Measurements from ENCODE around the gene IL12A. TPM values are rescaled to one million over a fixed set of nuclear protein-coding genes. Genes with fewer than 3 reads are reported as not detected.

The IL12A gene
- polyA plus RNA-seq, 1 donor (not counting 4 experiments of a cell fraction or from before 2014, with no cell fraction given): 0.54 TPM

DNA sequence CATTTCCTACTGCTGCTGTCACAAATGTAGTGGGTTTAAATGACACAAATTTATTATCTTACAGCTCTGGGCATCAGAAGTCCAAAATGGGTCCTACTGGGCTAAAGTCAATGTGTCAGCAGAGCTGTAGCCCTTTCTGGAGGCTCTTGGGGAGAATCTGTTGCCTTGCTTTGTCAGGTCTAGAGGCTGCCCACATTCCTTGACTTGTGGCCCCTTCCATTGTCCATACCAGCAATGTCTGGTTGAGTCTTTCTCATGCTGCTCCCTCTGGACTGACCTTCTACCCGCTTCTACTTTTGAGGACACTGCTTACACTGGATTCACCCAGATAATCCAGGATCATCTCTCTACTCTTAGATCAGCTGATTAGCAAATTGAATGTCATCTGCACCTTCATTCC, 3.0 kb downstream of the IL12A start:
- no peaks in the 10 kb centered on the region for H3K27me3 ChIP-seq (ENCODE audit: control insufficient read depth, extremely low read depth, insufficient read depth, low read length)
- H3K9me1 ChIP-seq (ENCODE audit: control insufficient read depth, extremely low read depth, insufficient read depth, low read length): no peaks in the 10 kb centered on the region
- H3K9ac ChIP-seq (ENCODE audit: control insufficient read depth, extremely low read depth, insufficient read depth, low read length): no peak overlapping the region
- H3K36me3 ChIP-seq (ENCODE audit: control insufficient read depth in 2 of 2, extremely low read depth in 1 of 2, insufficient read depth in 2 of 2, low read length in 2 of 2): no peaks in the 10 kb centered on the region
- TF ChIP-seq EZH2 (IDR thresholded peaks at IDR 0.05; ENCODE audit: low read length): no peak
- TF ChIP-seq, protein P1, sequence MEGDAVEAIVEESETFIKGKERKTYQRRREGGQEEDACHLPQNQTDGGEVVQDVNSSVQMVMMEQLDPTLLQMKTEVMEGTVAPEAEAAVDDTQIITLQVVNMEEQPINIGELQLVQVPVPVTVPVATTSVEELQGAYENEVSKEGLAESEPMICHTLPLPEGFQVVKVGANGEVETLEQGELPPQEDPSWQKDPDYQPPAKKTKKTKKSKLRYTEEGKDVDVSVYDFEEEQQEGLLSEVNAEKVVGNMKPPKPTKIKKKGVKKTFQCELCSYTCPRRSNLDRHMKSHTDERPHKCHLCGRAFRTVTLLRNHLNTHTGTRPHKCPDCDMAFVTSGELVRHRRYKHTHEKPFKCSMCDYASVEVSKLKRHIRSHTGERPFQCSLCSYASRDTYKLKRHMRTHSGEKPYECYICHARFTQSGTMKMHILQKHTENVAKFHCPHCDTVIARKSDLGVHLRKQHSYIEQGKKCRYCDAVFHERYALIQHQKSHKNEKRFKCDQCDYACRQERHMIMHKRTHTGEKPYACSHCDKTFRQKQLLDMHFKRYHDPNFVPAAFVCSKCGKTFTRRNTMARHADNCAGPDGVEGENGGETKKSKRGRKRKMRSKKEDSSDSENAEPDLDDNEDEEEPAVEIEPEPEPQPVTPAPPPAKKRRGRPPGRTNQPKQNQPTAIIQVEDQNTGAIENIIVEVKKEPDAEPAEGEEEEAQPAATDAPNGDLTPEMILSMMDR (optimal IDR thresholded peaks at IDR 0.05 in 1 of 3, IDR thresholded peaks at IDR 0.05 in 1 of 3, conservative IDR thresholded peaks at IDR 0.05 in 1 of 3; ENCODE audit: extremely low read depth in 1 of 3, insufficient read depth in 2 of 3, low read length in 3 of 3): no peak
- H3K4me3 ChIP-seq (ENCODE audit: control insufficient read depth in 2 of 3, extremely low read depth in 1 of 3, insufficient read depth in 2 of 3, low read depth in 1 of 3, low read length in 3 of 3): no peak overlapping the region
- dilution Hi-C loops (cut with MboI; ENCODE audit: extremely low pct_ligation_motif_present, low sequenced_read_pairs): loop anchor here (5.0 kb wide), 1 partner anchor 34 kb away; no protein-coding TSS in a partner anchor
- no peak overlapping the region for H2AFZ ChIP-seq (ENCODE audit: control insufficient read depth, low read length)
- no peak overlapping the region for H3K27ac ChIP-seq (ENCODE audit: control insufficient read depth, insufficient read depth, low read length)
- no peaks in the 10 kb centered on the region for H3K79me2 ChIP-seq (ENCODE audit: control insufficient read depth, insufficient read depth, low read length)
- H3K4me2 ChIP-seq (ENCODE audit: control insufficient read depth, extremely low read depth, insufficient read depth, low read depth, low read length): no peak overlapping the region
- H4K20me1 ChIP-seq (ENCODE audit: control insufficient read depth, extremely low read depth, insufficient read depth, low read length): no peaks in the 10 kb centered on the region
- FAIRE-seq (no peak), DNase-seq (ENCODE audit: low read depth, low spot score) (no peak)
- no peaks in the 10 kb centered on the region for H3K9me3 ChIP-seq (ENCODE audit: control insufficient read depth, low read depth, low read length)
- peaks cover 3% of the 10 kb centered on the region for H3K4me1 ChIP-seq (ENCODE audit: control insufficient read depth, extremely low read depth, insufficient read depth, low read length)

DNA sequence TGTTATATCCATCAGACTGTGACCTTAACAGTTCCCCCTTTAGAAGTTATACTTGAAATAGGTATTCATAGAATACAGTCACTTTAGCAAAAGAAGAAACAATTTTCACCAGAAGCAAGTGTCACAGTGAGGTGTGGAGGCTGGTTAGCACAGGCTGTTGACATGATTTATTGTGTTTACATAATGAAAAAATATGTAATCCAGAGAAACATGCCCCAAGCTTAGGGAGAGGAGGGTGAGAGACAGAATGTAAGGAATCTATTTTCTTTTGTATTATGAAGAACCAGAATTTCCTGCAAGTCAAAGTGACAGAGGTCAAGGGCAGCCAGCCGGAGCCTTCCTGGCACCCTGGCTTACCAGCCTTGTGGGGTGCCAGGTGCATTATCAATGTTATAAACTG, 4.0 kb downstream of the IL12A start:
- H3K79me2 ChIP-seq (ENCODE audit: control insufficient read depth, insufficient read depth, low read length): no peaks in the 10 kb centered on the region
- FAIRE-seq (no peak), DNase-seq (ENCODE audit: low read depth, low spot score) (no peak)
- H3K36me3 ChIP-seq (ENCODE audit: control insufficient read depth in 2 of 2, extremely low read depth in 1 of 2, insufficient read depth in 2 of 2, low read length in 2 of 2): no peaks in the 10 kb centered on the region
- no peaks in the 10 kb centered on the region for H3K9me3 ChIP-seq (ENCODE audit: control insufficient read depth, low read depth, low read length)
- dilution Hi-C loops (cut with MboI; ENCODE audit: extremely low pct_ligation_motif_present, low sequenced_read_pairs): loop anchor here (5.0 kb wide), 1 partner anchor 35 kb away; no protein-coding TSS in a partner anchor
- H3K9me1 ChIP-seq (ENCODE audit: control insufficient read depth, extremely low read depth, insufficient read depth, low read length): no peaks in the 10 kb centered on the region
- H2AFZ ChIP-seq (ENCODE audit: control insufficient read depth, low read length): no peak overlapping the region
- no peak overlapping the region for H3K4me3 ChIP-seq (ENCODE audit: control insufficient read depth in 2 of 3, extremely low read depth in 1 of 3, insufficient read depth in 2 of 3, low read depth in 1 of 3, low read length in 3 of 3)
- H3K27ac ChIP-seq (ENCODE audit: control insufficient read depth, insufficient read depth, low read length): no peak overlapping the region
- H3K27me3 ChIP-seq (ENCODE audit: control insufficient read depth, extremely low read depth, insufficient read depth, low read length): no peaks in the 10 kb centered on the region
- no peak for TF ChIP-seq EZH2 (IDR thresholded peaks at IDR 0.05; ENCODE audit: low read length)
- TF ChIP-seq, protein P1 (optimal IDR thresholded peaks at IDR 0.05 in 1 of 3, IDR thresholded peaks at IDR 0.05 in 1 of 3, conservative IDR thresholded peaks at IDR 0.05 in 1 of 3; ENCODE audit: extremely low read depth in 1 of 3, insufficient read depth in 2 of 3, low read length in 3 of 3): no peak
- H3K4me2 ChIP-seq (ENCODE audit: control insufficient read depth, extremely low read depth, insufficient read depth, low read depth, low read length): no peak overlapping the region
- H3K9ac ChIP-seq (ENCODE audit: control insufficient read depth, extremely low read depth, insufficient read depth, low read length): no peak overlapping the region
- no peaks in the 10 kb centered on the region for H4K20me1 ChIP-seq (ENCODE audit: control insufficient read depth, extremely low read depth, insufficient read depth, low read length)
- H3K4me1 ChIP-seq (ENCODE audit: control insufficient read depth, extremely low read depth, insufficient read depth, low read length): peaks cover 3% of the 10 kb centered on the region
